Fibroblast of pulmonary artery (primary cell): ENCODE measurements around the gene STOML3.

Experiments used
- DNase-seq: peaks from one replicate; pipeline ENCODE4 v3.0.0-alpha.2; 2010; ENCODE audit warnings: low read depth
- H3K4me3 ChIP-seq: replicated peaks from 2 replicates; pipeline ENCODE4 v1.5.1; 2011; ENCODE audit warnings: low read depth, mild to moderate bottlenecking, control low read depth, low read length, moderate library complexity
- CTCF ChIP-seq: IDR thresholded peaks from 2 replicates; pipeline ENCODE4 v1.5.1; 2011; ENCODE audit warnings: mild to moderate bottlenecking, control low read depth, low read length, inconsistent platforms; ENCODE audit errors: missing control alignments

Gene STOML3

GRCh38 chr13:38993381-38993780 lies 2.8 kb upstream of the STOML3 start:
- no peak for TF ChIP-seq CTCF
- DNase-seq, result no peak
- no peak overlapping the region for H3K4me3 ChIP-seq

GRCh38 chr13:38981096-38981495 lies 9.5 kb downstream of the STOML3 start:
- no peak for TF ChIP-seq CTCF
- no peak for DNase-seq
- no peak overlapping the region for H3K4me3 ChIP-seq

GRCh38 chr13:38980750-38981078 lies 9.9 kb downstream of the STOML3 start:
- DNase-seq, result no peak
- H3K4me3 ChIP-seq, result no peak overlapping the region
- TF ChIP-seq CTCF, result no peak

GRCh38 chr13:38979891-38980749 lies 10.5 kb downstream of the STOML3 start:
- DNase-seq, result peak; percentile 11
- no peak for TF ChIP-seq CTCF
- H3K4me3 ChIP-seq, result no peak overlapping the region

GRCh38 chr13:38970380-38971051 lies 20.1 kb downstream of the STOML3 start:
- DNase-seq, result no peak
- TF ChIP-seq CTCF, result no peak
- H3K4me3 ChIP-seq, result no peak overlapping the region

GRCh38 chr13:38969187-38969586 lies 21.4 kb downstream of the STOML3 start:
- H3K4me3 ChIP-seq, result no peak overlapping the region
- DNase-seq, result no peak
- no peak for TF ChIP-seq CTCF
